K562 (cell line): ENCODE measurements around the gene PRICKLE2. TPM values are rescaled to one million over a fixed set of nuclear protein-coding genes. Genes with fewer than 3 reads are reported as not detected.

Experiments
- ATAC-seq: fragments of 200-7000 bp; cut with Tn5 transposase; 3 replicates; pipeline ENCODE4 v1.9.1; 2020; ENCODE audit warnings: moderate library complexity
- BruUV-seq: library from RNA; stranded (reverse); fragments of 400-500 nt; replicated peaks from 2 replicates; lab custom pipeline; 2021; lab: Mats Ljungman, UMichigan
- CTCF ChIA-PET: fragments of 300-600 bp; formaldehyde crosslinking; extraction: SDS; loops from one replicate; lab custom pipeline; 2021; ENCODE audit warnings: low intra/inter-chr PET ratio; lab: Yijun Ruan, JAX
- POLR2A ChIA-PET: fragments of 300-600, 350-650 bp; sonication (Branson Sonifier 250); formaldehyde crosslinking; extraction: SDS; loops from one replicate; lab custom pipeline; 2021; ENCODE audit warnings: antibody characterized with exemption, inconsistent platforms; lab: Yijun Ruan, JAX
- DNase-seq, 4 experiments: peaks; one replicate each; pipeline versions ENCODE4 v3.0.0 to v3.0.0-alpha.2; 2011 to 2018; ENCODE audit warnings: low spot score in 3 of 4, mixed read lengths in 3 of 4; ENCODE audit errors: extremely low read depth in 1 of 4
- FAIRE-seq: peaks from 2 replicates; lab custom pipeline; 2011; peaks lifted over from hg19 to GRCh38; lab: Jason Lieb, UNC
- H2AFZ ChIP-seq: 2 replicates; pipeline ENCODE4 v1.6.0; 2011; ENCODE audit warnings: low read depth, low read length, control low read depth, inconsistent platforms
- H3K27ac ChIP-seq: fragments of 200-600 bp; 3 replicates; pipeline ENCODE4 v1.8.0; 2011; ENCODE audit warnings: low read depth, mild to moderate bottlenecking, control low read depth, inconsistent platforms, low read length, moderate library complexity, mixed read lengths; ENCODE audit errors: extremely low read depth
- H3K27me3 ChIP-seq, 2 experiments: fragments of 300-600 bp in 1 of 2; 2 replicates in 1 of 2; 3 replicates in 1 of 2; pipeline versions ENCODE4 v1.6.0 to v1.8.0; 2011; ENCODE audit warnings: inconsistent platforms in 2 of 2, low read length in 2 of 2, mild to moderate bottlenecking in 1 of 2, mixed read lengths in 1 of 2, moderate library complexity in 1 of 2; ENCODE audit not compliant: control insufficient read depth in 2 of 2, insufficient read depth in 2 of 2
- H3K36me3 ChIP-seq: fragments of 300-600 bp; 3 replicates; pipeline ENCODE4 v1.8.0; 2011; ENCODE audit warnings: mild to moderate bottlenecking, low read length, inconsistent platforms; ENCODE audit not compliant: control insufficient read depth, insufficient read depth
- H3K4me1 ChIP-seq, 2 experiments: fragments of 200-600 bp in 1 of 2; replicated peaks in 1 of 2; 2 replicates in 1 of 2; 3 replicates in 1 of 2; pipeline versions ENCODE4 v1.5.1 to v1.8.0; 2011; ENCODE audit warnings: inconsistent platforms in 2 of 2, low read length in 2 of 2, mild to moderate bottlenecking in 1 of 2, mixed read lengths in 1 of 2, moderate library complexity in 1 of 2; ENCODE audit not compliant: control insufficient read depth in 2 of 2, insufficient read depth in 2 of 2
- H3K4me2 ChIP-seq: 2 replicates; pipeline ENCODE4 v1.6.1; 2011; ENCODE audit warnings: low read length, control low read depth, inconsistent platforms, mixed read lengths; ENCODE audit not compliant: insufficient read depth
- H3K4me3 ChIP-seq: fragments of 200-600 bp; sonication (generic), shearing (Covaris generic); 2 replicates; pipeline ENCODE4 v1.5.1; 2016; ENCODE audit warnings: control low read depth, inconsistent platforms
- H3K79me2 ChIP-seq: fragments of 200-600 bp; 3 replicates; pipeline ENCODE4 v1.8.0; 2011; ENCODE audit warnings: low read length, inconsistent platforms; ENCODE audit not compliant: control insufficient read depth, insufficient read depth
- H3K9ac ChIP-seq, 2 experiments: 2 replicates each; pipeline versions ENCODE4 v1.6.0 to v1.6.1; 2011; ENCODE audit warnings: low read depth in 2 of 2, low read length in 2 of 2, control low read depth in 1 of 2, inconsistent platforms in 1 of 2, mild to moderate bottlenecking in 1 of 2, mixed read lengths in 1 of 2; ENCODE audit not compliant: insufficient read depth in 1 of 2
- H3K9me1 ChIP-seq: one replicate; pipeline ENCODE4 v1.6.0; 2011; ENCODE audit warnings: inconsistent platforms, mild to moderate bottlenecking, low read length, moderate library complexity; ENCODE audit not compliant: control insufficient read depth, insufficient read depth
- H3K9me3 ChIP-seq: replicated peaks from 2 replicates; pipeline ENCODE4 v1.5.1; 2011; ENCODE audit warnings: low read depth, low read length, inconsistent platforms; ENCODE audit not compliant: control insufficient read depth, insufficient read depth
- H4K20me1 ChIP-seq: replicated peaks from 2 replicates; pipeline ENCODE4 v1.6.1; 2011; ENCODE audit warnings: low read length, inconsistent platforms, mixed read lengths; ENCODE audit not compliant: control insufficient read depth, insufficient read depth
- SAP30 ChIP-seq: fragments of 200-600 bp; sonication (generic); IDR thresholded peaks from 2 replicates; pipeline ENCODE4 v1.6.1; 2012; ENCODE audit warnings: borderline replicate concordance, low read depth, mild to moderate bottlenecking, moderate library complexity, low read length, control low read depth, inconsistent platforms; ENCODE audit not compliant: insufficient read depth, poor library complexity, severe bottlenecking
- ZBTB11 ChIP-seq, 3 experiments: fragments of 200-800 bp in 1 of 3; fragments of 250-450 bp in 1 of 3; fragments of 450-650 bp in 1 of 3; sonication (Bioruptor Pico) in 1 of 3; sonication (Bioruptor generic) in 1 of 3; formaldehyde crosslinking in 1 of 3; IDR thresholded peaks; 2 replicates each; pipeline versions ENCODE4 v1.6.1 to v1.8.0; 2016 to 2022; ENCODE audit warnings: mild to moderate bottlenecking in 2 of 3, missing genetic modification characterization in 2 of 3, missing compliant biosample characterization in 1 of 3, moderate library complexity in 1 of 3
- WGBS: fragments of 100-300 bp; shearing (Covaris generic); methylation state at CpG from one replicate; pipeline ENCODE4 v1.1.6; 2016; ENCODE audit warnings: low coverage, mixed read lengths; ENCODE audit not compliant: insufficient coverage; ENCODE audit errors: missing lambda C conversion rate; 5-methylcytosine and 5-hydroxymethylcytosine counted together
- in situ Hi-C: fragments of 300-500 bp; cut with MboI; formaldehyde crosslinking; loops from 4 replicates; pipeline ENCODE4 v1.15.0; 2018; ENCODE audit warnings: inconsistent platforms, mixed read lengths
- intact Hi-C: fragments of 100-400 bp; cut with micrococcal nuclease; formaldehyde crosslinking; loops from 2 replicates; pipeline ENCODE4 v1.14.2; 2022
- polyA plus RNA-seq, 8 experiments: library from polyadenylated mRNA; depleted of rRNA in 4 of 8; stranded (reverse) in 5 of 8; unstranded in 3 of 8; fragments of >200 nt; fragmentation: Nextera tagmentation in 2 of 8; fragmentation: Illumina TruSeq in 1 of 8; extraction: Ambion mirVana in 2 of 8; extraction: Trizol in 1 of 8; gene quantifications; 2 replicates each; pipeline versions ENCODE4 v1.2.1 to v1.2.3, GENCODE V29; 2011 to 2014; ENCODE audit warnings: inconsistent platforms in 1 of 8, missing spikeins in 1 of 8
- total RNA-seq, 7 experiments: library from RNA; depleted of rRNA in 6 of 7; stranded (reverse); fragments of >200 nt in 6 of 7; fragmentation: Illumina TruSeq in 2 of 7; extraction: Trizol in 2 of 7; gene quantifications; 2 replicates each; pipeline versions ENCODE4 v1.2.1 to v1.2.3, GENCODE V29; 2011 to 2021; ENCODE audit warnings: low replicate concordance in 1 of 7

Gene PRICKLE2
- total and polyA plus RNA-seq, 9 of the 15 experiments (the other 6 are each of a cell fraction or from before 2014, with no cell fraction given) = 0.07 to 0.09 TPM; not detected in 7

GRCh38 chr3:64072126-64072525, 153.1 kb downstream of the PRICKLE2 start:
- ChIA-PET CTCF (no interaction called here), POLR2A (interaction anchor here (1.4 kb wide), 1 partner anchor 16 kb away, joined by 5 read pairs; no protein-coding TSS in a partner anchor)
- intact Hi-C loops (no loop called here), in situ Hi-C loops (no loop called here)
- DNase-seq (no peak), FAIRE-seq (no peak), ATAC-seq (no peak)
- H3K27ac ChIP-seq = no peak overlapping the region
- 0% methylated on average over 2 of the region's 2 CpGs for WGBS
- H3K9me1 ChIP-seq = no peaks in the 10 kb centered on the region
- no peak overlapping the region for H2AFZ ChIP-seq
- no peaks in the 10 kb centered on the region for H4K20me1 ChIP-seq
- H3K4me2 ChIP-seq = no peak overlapping the region
- no peaks in the 10 kb centered on the region for H3K36me3 ChIP-seq
- no peak overlapping the region for H3K4me3 ChIP-seq
- H3K9ac ChIP-seq = no peak overlapping the region
- no TSS peak for BruUV-seq
- TF ChIP-seq SAP30 = no peak
- peak in 1 of 3 experiments; percentile 80; a peak in 1 of 6 replicates for TF ChIP-seq ZBTB11 (CRISPR knock-in tag; IDR thresholded peaks at IDR 0.05)
- H3K79me2 ChIP-seq = no peaks in the 10 kb centered on the region
- no peaks in the 10 kb centered on the region for H3K9me3 ChIP-seq
- no peaks in the 10 kb centered on the region for H3K4me1 ChIP-seq
- H3K27me3 ChIP-seq = no peaks in the 10 kb centered on the region
